Body of pancreas (tissue), 4 donors: ENCODE results near the gene SEMA7A.

Source experiments
- POLR2A ChIP-seq, 3 donors: fragments of 450-650 bp; IDR thresholded peaks; one replicate each; pipeline ENCODE4 v1.6.1; 2016; ENCODE audit warnings: antibody characterized with exemption in 3 of 3, mild to moderate bottlenecking in 2 of 3
- TF ChIP-seq, protein P1 (sequence below), 7 experiments: fragments of 450-650 bp in 4 of 7; fragments of 200-600 bp in 3 of 7; sonication (generic) in 3 of 7; IDR thresholded peaks; one replicate each; pipeline ENCODE4 v1.5.1; 2016 to 2019; ENCODE audit warnings: antibody characterized with exemption in 7 of 7

DNA sequence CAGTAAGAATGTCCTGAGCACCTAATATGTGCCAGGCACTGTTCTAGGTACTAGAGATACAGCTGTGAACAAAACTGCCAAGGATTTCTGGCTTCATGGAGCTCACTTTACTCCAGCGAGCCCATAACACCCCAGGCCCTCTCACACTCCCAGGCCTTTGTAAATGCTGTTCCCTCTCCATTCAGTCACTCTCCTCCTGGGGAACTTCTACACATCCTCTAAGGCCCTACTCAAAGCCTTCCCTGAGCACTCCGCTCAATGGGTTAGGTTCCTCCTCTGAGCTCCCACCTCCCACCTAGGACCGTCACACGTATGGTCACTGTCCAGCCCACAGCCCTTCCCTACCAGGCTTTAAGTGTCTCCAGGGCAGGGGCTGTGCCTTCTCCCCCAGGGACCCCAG is 27.2 kb downstream of the SEMA7A start:
- TF ChIP-seq, protein P1, sequence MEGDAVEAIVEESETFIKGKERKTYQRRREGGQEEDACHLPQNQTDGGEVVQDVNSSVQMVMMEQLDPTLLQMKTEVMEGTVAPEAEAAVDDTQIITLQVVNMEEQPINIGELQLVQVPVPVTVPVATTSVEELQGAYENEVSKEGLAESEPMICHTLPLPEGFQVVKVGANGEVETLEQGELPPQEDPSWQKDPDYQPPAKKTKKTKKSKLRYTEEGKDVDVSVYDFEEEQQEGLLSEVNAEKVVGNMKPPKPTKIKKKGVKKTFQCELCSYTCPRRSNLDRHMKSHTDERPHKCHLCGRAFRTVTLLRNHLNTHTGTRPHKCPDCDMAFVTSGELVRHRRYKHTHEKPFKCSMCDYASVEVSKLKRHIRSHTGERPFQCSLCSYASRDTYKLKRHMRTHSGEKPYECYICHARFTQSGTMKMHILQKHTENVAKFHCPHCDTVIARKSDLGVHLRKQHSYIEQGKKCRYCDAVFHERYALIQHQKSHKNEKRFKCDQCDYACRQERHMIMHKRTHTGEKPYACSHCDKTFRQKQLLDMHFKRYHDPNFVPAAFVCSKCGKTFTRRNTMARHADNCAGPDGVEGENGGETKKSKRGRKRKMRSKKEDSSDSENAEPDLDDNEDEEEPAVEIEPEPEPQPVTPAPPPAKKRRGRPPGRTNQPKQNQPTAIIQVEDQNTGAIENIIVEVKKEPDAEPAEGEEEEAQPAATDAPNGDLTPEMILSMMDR (IDR thresholded peaks at IDR 0.05): no peak
- no peak for TF ChIP-seq POLR2A (IDR thresholded peaks at IDR 0.05)
